Embryonic facial prominence (tissue), 1 donor: Measurements from ENCODE around the gene SALL1.

ENCODE experiments used
- DNase-seq: peaks from one replicate; pipeline ENCODE4 v3.0.0-alpha.2; 2016; ENCODE audit errors: extremely low spot score

The SALL1 gene

DNA sequence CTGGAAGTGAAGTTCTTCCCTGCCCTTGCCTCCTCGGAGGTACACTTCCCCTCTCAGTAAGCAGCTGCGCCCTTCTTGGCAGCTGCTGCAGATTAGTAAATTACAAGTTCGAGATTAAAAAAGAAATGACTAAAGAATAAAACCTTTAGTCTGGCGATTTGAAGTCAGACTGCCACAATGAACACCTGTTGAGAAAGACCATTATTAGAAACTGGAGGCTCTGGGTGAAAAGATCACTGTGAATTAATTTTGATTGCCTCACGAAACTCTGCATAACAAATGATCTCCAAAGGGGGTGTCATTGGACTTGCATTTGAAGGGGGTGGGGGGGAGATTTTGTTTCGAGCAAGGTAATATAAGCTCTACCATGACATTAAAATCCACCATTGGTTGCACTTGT, 39.3 kb downstream of the SALL1 start:
- no peak for DNase-seq

DNA sequence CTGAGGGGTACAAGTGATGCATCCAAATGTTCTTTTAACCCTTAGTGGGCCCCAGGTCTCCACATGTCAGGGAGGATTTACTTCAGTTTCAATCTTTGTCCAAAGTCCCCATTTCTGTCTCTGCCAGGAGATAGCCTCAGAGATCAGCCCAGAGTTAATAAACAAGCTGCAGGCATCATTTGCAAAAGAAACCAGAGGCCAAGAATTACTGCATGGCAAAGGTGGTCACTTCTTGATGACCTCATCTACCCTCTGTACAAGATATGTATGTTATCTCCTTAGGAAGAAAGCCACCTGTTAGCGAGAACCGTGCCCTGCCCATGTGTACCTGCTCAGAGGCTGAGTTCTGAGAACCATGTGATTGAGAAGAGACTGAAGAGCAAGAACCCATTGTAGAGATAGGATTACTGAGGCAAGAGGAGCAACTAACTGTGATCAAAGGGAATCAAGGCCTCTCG, 40.3 kb downstream of the SALL1 start:
- DNase-seq = no peak

DNA sequence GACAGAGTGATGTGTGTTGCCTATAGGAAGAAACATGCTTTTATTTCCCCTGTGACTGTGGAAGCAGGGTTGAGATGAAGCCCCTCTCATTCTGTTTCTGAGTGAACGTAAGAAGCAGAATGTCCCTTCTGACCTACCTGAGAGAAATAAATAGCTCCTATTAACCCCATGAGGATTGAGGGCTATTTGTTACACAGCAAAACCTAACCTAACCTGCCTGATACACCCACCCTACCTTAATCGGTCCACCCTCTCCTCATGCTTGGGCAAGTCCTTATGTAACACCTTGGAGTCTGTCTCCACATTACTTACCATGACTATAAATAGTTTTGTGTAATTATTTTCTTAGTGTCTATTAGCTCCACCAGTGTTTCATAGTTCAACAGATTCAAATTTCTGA, 41.9 kb downstream of the SALL1 start:
- DNase-seq = no peak

DNA sequence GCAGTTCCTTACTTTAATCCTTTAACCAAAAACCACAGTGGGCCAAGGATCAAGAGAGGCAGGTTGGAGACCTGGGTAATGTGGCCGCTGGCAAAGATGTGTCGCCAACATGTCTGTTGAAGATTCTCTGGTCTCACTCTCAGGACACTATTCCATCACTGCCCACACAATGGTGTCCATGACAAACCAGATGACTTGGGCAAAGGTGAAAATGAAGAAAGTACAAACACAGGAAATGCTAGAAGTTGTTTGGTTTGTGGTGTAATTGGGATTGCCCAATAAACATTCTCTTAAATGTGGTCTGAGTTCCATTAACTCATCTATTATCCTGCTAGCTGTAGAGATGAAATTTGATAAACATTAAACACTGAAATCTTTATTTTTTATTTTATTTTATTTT, 43.3 kb downstream of the SALL1 start:
- no peak for DNase-seq

DNA sequence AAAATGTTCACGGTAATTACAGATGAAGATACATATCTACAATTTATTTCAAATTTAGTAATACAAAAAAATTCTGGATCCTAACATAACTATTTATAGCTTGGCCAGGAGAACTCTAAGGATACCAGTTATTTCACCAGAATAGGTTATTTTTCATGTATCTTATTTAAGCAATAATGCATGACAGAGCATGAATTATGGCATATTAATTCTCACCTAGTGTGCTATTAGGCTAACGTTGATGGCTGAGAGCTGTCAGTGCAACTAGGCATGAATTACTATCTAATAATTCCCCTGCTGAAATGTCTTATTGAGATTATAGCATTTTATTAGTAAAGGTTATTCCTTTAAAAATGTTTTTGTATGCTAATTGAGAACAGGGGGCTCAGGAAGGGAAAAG, 44.5 kb downstream of the SALL1 start:
- no peak for DNase-seq

DNA sequence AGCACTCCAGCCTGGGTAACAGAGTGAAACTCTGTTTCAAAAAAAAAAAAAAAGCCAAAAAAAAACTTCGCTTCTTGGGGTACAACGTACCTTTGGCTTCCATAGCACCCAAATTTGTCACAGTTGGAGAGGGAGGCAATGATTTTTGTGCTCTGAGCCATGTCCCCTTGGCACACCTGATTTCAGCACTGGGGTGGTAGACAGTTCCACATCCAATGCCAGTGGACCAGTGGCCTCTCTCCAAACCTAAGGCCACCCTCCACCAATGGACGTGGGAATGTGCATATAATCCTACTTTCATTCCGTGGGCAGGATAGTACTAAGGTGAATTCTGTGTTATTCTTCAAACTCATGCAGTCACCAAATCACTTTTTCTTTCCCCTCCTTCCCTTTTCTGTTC, 47.5 kb downstream of the SALL1 start:
- no peak for DNase-seq

DNA sequence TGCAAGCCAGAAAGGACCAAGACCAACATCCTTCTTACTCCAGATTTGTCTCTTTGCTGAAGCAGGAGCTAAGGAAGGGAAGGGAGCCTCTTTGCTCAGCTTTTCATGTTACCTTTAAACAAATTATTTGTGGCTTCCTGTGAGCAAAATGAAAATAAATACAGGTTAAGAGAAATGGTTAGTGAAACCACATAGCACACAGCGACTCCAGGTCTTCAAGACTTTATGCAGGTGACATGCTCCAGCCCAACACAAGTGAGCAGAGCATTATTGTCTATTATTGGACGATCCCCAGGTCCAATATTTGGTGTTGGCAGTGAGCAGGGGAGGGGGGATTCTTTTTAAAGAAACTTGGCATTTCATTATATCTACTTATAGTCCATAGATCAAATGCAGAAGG, 53.3 kb downstream of the SALL1 start:
- no peak for DNase-seq

DNA sequence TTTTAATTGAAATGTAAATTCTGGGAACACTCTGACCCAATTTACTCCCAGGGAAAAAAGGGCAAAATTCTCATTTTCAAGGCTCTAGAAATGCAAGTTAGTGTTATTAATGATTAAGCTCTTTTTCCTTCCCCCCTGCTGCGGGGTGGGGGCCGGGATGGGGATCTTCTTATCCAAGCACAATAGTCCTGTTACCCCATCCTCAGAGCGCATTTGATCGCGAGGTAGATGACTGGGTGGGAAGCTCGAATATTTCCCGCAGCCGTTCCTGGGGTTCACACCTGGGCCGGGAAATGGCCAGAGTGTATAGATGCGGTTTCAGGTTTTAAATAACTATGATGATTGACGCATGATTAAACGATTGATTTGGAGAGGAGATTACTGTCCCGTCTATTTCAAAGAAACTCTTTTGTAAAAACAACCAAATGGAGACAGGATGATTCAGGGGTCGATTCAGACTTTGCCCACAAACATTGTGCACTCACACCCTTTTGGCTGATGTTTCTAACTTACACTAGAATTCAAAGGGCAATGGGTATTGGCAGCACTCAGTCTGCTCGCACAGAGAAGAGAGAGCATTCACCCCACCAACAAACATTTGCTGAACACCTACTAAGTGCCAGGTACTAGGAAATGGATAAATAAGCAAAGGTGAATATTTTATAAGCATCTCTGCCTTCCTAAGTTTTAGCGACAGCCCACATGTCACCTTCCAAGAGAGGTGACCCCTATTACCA, 55.0 kb downstream of the SALL1 start:
- DNase-seq = no peak

DNA sequence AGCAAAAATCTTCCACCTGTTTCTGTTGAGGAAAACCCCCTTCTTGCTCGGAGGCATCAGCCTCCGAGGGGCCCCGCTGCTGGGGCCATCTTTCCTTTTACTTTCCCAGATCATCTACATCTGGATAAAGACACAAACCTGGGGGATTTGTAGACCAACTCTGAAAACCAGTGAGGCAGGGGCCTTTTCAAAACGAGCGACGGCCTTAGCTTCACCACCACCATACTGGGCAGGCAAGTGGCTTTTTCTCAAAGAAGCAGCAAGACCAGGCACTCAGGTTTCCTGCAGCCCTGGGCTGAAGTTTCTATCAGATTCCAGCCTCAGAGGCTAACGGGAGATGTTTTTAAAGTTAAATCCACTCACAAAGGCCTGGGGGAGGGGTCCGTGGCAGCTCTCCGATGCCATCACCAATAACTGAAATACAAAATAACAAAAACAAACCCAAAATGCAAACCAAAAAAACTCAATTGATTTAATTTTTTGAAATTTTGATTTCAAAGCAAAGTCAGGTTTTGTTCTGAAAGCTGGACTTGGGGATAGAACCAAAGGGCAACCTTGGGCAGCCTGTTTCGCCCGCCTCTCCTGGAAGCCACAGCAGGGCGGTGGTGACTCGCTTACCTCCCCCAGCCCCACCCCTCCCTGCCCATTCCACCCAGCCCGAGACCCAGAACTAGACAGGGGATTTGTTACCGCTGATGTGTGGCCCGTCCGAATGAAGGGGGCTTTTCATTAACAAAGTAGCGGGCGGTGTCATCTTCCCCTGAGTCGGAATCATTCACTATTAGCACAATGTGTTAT, 55.8 kb downstream of the SALL1 start:
- DNase-seq = no peak

DNA sequence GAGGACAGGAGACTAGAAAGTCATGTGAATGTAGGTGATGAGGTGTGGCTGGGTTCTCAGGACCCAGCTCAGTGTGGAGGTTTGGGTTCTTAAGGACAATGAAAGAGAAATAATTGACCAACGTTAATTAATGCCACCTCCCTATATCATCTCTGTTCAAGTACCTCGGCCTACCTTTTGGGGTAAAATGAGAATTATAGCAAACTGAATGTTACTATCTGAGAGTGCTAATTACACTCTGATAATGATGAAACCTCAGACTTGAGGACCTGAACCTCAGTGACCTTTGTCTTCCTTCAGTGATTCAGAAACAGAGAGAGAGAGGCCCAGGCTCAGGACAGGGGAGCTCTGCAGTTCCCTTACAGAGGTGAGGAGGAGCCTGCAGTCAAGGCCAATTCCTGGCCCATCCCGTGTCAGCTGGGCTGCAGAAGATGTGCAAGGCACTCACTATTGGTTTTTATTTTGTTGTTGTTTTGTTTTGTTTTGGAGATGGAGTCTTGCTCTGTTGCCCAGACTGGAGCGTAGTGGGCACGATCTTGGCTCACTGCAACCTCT, 57.3 kb downstream of the SALL1 start:
- no peak for DNase-seq
